ENCODE data around the gene TNIK.

DNA sequence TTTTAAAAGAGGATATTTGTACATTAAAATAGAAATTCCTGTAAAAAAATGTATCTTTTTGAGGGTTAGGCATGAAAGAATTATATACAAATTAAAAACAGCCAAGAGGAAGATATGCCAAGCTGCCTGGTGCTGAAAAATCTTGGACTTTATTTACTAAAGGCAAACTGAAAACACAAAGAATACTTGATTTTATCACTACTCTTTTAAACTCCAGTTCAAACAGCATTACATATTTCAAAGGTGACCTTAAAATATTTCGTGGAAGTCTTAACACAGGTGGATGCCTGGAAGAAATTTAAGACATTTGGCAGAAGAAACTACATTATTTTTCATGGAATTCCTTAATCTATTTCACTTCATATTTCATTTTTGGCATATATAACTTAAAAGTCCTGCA lies 332.6 kb downstream of the TNIK start:
- no peak for TF ChIP-seq CTCF (conservative IDR thresholded peaks at IDR 0.05; ENCODE audit: low read depth in 2 of 2)
- TF ChIP-seq POLR2AphosphoS5 (IDR thresholded peaks at IDR 0.05; ENCODE audit: low read depth): no peak
- TF ChIP-seq EZH2 (IDR thresholded peaks at IDR 0.05; ENCODE audit: low read depth, unreplicated experiment): no peak
- TF ChIP-seq ZNF114 (CRISPR knock-in tag; IDR thresholded peaks at IDR 0.05): no peak
- TF ChIP-seq CREB1 (CRISPR knock-in tag; IDR thresholded peaks at IDR 0.05; ENCODE audit: low read depth): no peak
- TF ChIP-seq EZH2phosphoT487 (IDR thresholded peaks at IDR 0.05; ENCODE audit: unreplicated experiment): no peak
- TF ChIP-seq REST (IDR thresholded peaks at IDR 0.05; ENCODE audit: unreplicated experiment): no peak
- TF ChIP-seq JUNB (IDR thresholded peaks at IDR 0.05; ENCODE audit: unreplicated experiment): no peak
- TF ChIP-seq ZNF331 (CRISPR knock-in tag; IDR thresholded peaks at IDR 0.05; ENCODE audit: low read depth): no peak
- TF ChIP-seq NANOG (IDR thresholded peaks at IDR 0.05; ENCODE audit: borderline replicate concordance): no peak
- TF ChIP-seq STAT1 (IDR thresholded peaks at IDR 0.05; ENCODE audit: unreplicated experiment): no peak
- TF ChIP-seq ETS1 (IDR thresholded peaks at IDR 0.05): no peak
